Esophagus squamous epithelium (tissue), 5 donors: ENCODE data around the gene GLP2R. TPM values are rescaled to one million over a fixed set of nuclear protein-coding genes. Genes with fewer than 3 reads are reported as not detected.

Experiments
- DNase-seq: peaks from one replicate; lab custom pipeline; 2025; lab: John Stamatoyannopoulos, UW
- H3K27ac ChIP-seq, 4 donors: fragments of 200-600 bp; sonication (generic); one replicate each; pipeline ENCODE4 v1.5.1; 2016 to 2019; ENCODE audit warnings: mild to moderate bottlenecking in 1 of 4
- H3K27me3 ChIP-seq, 4 donors: fragments of 200-600 bp; sonication (generic); 1 replicate in 3 of 4; 2 replicates in 1 of 4; pipeline versions ENCODE4 v1.5.1 to v1.6.0; 2017 to 2021; ENCODE audit warnings: antibody characterized with exemption in 1 of 4
- H3K36me3 ChIP-seq, 3 donors: fragments of 200-600 bp; sonication (generic); one replicate each; pipeline ENCODE4 v1.5.1; 2016 to 2019
- H3K4me1 ChIP-seq, 3 donors: fragments of 200-600 bp; sonication (generic); one replicate each; pipeline ENCODE4 v1.5.1; 2017 to 2019
- H3K4me3 ChIP-seq, 4 donors: fragments of 200-600 bp; sonication (generic); 1 replicate in 3 of 4; 2 replicates in 1 of 4; pipeline ENCODE4 v1.5.1; 2016 to 2019; ENCODE audit warnings: mild to moderate bottlenecking in 2 of 4, moderate library complexity in 1 of 4
- H3K9me3 ChIP-seq, 3 donors: fragments of 200-600 bp; sonication (generic); one replicate each; pipeline ENCODE4 v1.5.1; 2016 to 2019
- CTCF ChIP-seq, 6 experiments: fragments of 450-650 bp in 4 of 6; fragments of 200-600 bp in 2 of 6; sonication (generic) in 2 of 6; IDR thresholded peaks; one replicate each; pipeline ENCODE4 v1.5.1; 2016 to 2019; ENCODE audit warnings: antibody characterized with exemption in 6 of 6, mild to moderate bottlenecking in 4 of 6, moderate library complexity in 4 of 6
- POLR2A ChIP-seq, 4 donors: fragments of 450-650 bp; IDR thresholded peaks; one replicate each; pipeline ENCODE4 v1.6.1; 2017; ENCODE audit warnings: antibody characterized with exemption in 4 of 4, mild to moderate bottlenecking in 4 of 4, moderate library complexity in 3 of 4
- WGBS, 2 donors: methylation state at CpG; one replicate each; pipeline ENCODE4 v1.1.5; 2018; 5-methylcytosine and 5-hydroxymethylcytosine counted together
- intact Hi-C: fragments of 100-400 bp; cut with DNase I; formaldehyde crosslinking; loops from one replicate; pipeline ENCODE4 v1.15.0; 2022
- total RNA-seq, 4 donors: library from RNA; depleted of rRNA; stranded (reverse); fragments of >200 nt; gene quantifications; one replicate each; pipeline ENCODE4 v1.1.0, GENCODE V29; 2016
- donor health status: DM: yes; HTN: yes; CAD: no.

Gene GLP2R
- total RNA-seq, 4 donors from 2014 or later, result 0.21 to 0.95 (median 0.31) TPM; not detected in 1

GRCh38 chr17:9837551-9838471 lies 12.1 kb downstream of the GLP2R start:
- no peaks in the 10 kb centered on the region for H3K9me3 ChIP-seq
- WGBS, 2 donors, result 67 to 70% methylated on average over 10 to 11 of the region's 11 CpGs
- intact Hi-C loops, result no loop called here
- no peak for DNase-seq
- TF ChIP-seq POLR2A (IDR thresholded peaks at IDR 0.05), result no peak
- TF ChIP-seq CTCF (IDR thresholded peaks at IDR 0.05), result no peak
- H3K36me3 ChIP-seq, result no peaks in the 10 kb centered on the region
- H3K27me3 ChIP-seq, result no peaks in the 10 kb centered on the region
- peak overlapping the region in 2 of 4 donors; percentile 59 to 73 for H3K27ac ChIP-seq
- H3K4me1 ChIP-seq, result peaks cover 0 to 38% (median 7%) of the 10 kb centered on the region in 3 donors
- H3K4me3 ChIP-seq, result no peak overlapping the region

GRCh38 chr17:9839433-9839832 lies 13.7 kb downstream of the GLP2R start:
- 30 to 51% methylated on average over 4 of the region's 4 CpGs for WGBS, 2 donors
- Histone ChIP-seq H3K9me3 (no peaks in the 10 kb centered on the region), H3K27me3 (no peaks in the 10 kb centered on the region), H3K36me3 (no peaks in the 10 kb centered on the region), H3K27ac (no peak overlapping the region), H3K4me3 (no peak overlapping the region), H3K4me1 (peaks cover 0 to 40% (median 9%) of the 10 kb centered on the region in 3 donors)
- DNase-seq, result no peak
- TF ChIP-seq POLR2A (IDR thresholded peaks at IDR 0.05) (no peak), CTCF (IDR thresholded peaks at IDR 0.05) (no peak)
- intact Hi-C loops, result no loop called here

- Histone ChIP-seq H3K27me3 (no peaks in the 10 kb centered on the region), H3K9me3 (no peaks in the 10 kb centered on the region), H3K27ac (peak overlapping the region; percentile 47 to 91 (median 70)), H3K4me1 (peaks cover 0 to 38% (median 9%) of the 10 kb centered on the region in 3 donors), H3K36me3 (no peaks in the 10 kb centered on the region), H3K4me3 (no peak overlapping the region)
- intact Hi-C loops, result no loop called here
- WGBS, 2 donors, result 41 to 60% methylated on average over 7 to 10 of the region's 14 CpGs
- no peak for DNase-seq
- TF ChIP-seq POLR2A (IDR thresholded peaks at IDR 0.05) (no peak), CTCF (IDR thresholded peaks at IDR 0.05) (no peak)
Measured at GRCh38 chr17:9842057-9842758, 16.5 kb downstream of the GLP2R start.

GRCh38 chr17:9843152-9844010 lies 17.7 kb downstream of the GLP2R start:
- no peak for DNase-seq
- Histone ChIP-seq H3K4me1 (peaks cover 0 to 29% (median 5%) of the 10 kb centered on the region in 3 donors), H3K9me3 (no peaks in the 10 kb centered on the region), H3K27ac (peak overlapping the region; percentile 47 to 91 (median 70)), H3K27me3 (no peaks in the 10 kb centered on the region), H3K36me3 (no peaks in the 10 kb centered on the region), H3K4me3 (no peak overlapping the region)
- 69 to 73% methylated on average over 13 to 14 of the region's 14 CpGs for WGBS, 2 donors
- no peak for TF ChIP-seq POLR2A (IDR thresholded peaks at IDR 0.05)
- no peak for TF ChIP-seq CTCF (IDR thresholded peaks at IDR 0.05)
- intact Hi-C loops, result no loop called here
